Measurements from ENCODE around the gene SKA1. TPM values are rescaled to one million over a fixed set of nuclear protein-coding genes. Genes with fewer than 3 reads are reported as not detected.
"Not testable (repeated sequence)": the region's sequence is repeated elsewhere in the genome, so short reads cannot be mapped to it uniquely, and the experiment has no call there.

The SKA1 gene
- total and polyA plus RNA-seq, 9 donors, result 3.1 to 6.6 (median 4.4) TPM

- Histone ChIP-seq H3K4me1 (ENCODE audit: control insufficient read depth, insufficient read depth, low read length) (no peaks in the 10 kb centered on the region), H3K27ac (ENCODE audit: low read length) (no peak overlapping the region), H3K4me3 (ENCODE audit: low read length) (no peak overlapping the region), H3K27me3 (ENCODE audit: control insufficient read depth, insufficient read depth, low read length) (no peaks in the 10 kb centered on the region), H3K9me3 (replicated peaks; ENCODE audit: control insufficient read depth, low read depth, low read length) (no peaks in the 10 kb centered on the region), H3K36me3 (ENCODE audit: control insufficient read depth, insufficient read depth, low read length) (no peaks in the 10 kb centered on the region)
- no peak for DNase-seq
- 43% methylated on average over 1 of the region's 1 CpG for WGBS (ENCODE audit: insufficient coverage)
Observed at GRCh38 chr18:50427896-50428295, 53.0 kb downstream of the SKA1 start.

- Histone ChIP-seq H3K9me3 (replicated peaks; ENCODE audit: control insufficient read depth, low read depth, low read length) (no peaks in the 10 kb centered on the region), H3K36me3 (ENCODE audit: control insufficient read depth, insufficient read depth, low read length) (no peaks in the 10 kb centered on the region), H3K27ac (ENCODE audit: low read length) (no peak overlapping the region), H3K4me1 (ENCODE audit: control insufficient read depth, insufficient read depth, low read length) (no peaks in the 10 kb centered on the region), H3K4me3 (ENCODE audit: low read length) (no peak overlapping the region), H3K27me3 (ENCODE audit: control insufficient read depth, insufficient read depth, low read length) (no peaks in the 10 kb centered on the region)
- WGBS (ENCODE audit: insufficient coverage), result 40% methylated on average over 1 of the region's 3 CpGs
- DNase-seq, result no peak
Observed at GRCh38 chr18:50428531-50429206, 53.8 kb downstream of the SKA1 start.

- Histone ChIP-seq H3K4me3 (ENCODE audit: low read length) (no peak overlapping the region), H3K27me3 (ENCODE audit: control insufficient read depth, insufficient read depth, low read length) (no peaks in the 10 kb centered on the region), H3K9me3 (replicated peaks; ENCODE audit: control insufficient read depth, low read depth, low read length) (no peaks in the 10 kb centered on the region), H3K36me3 (ENCODE audit: control insufficient read depth, insufficient read depth, low read length) (no peaks in the 10 kb centered on the region), H3K4me1 (ENCODE audit: control insufficient read depth, insufficient read depth, low read length) (no peaks in the 10 kb centered on the region), H3K27ac (ENCODE audit: low read length) (no peak overlapping the region)
- DNase-seq, result peak; percentile 33
- WGBS (ENCODE audit: insufficient coverage), result no CpG with 5 or more reads among the region's 5 CpGs
Observed at GRCh38 chr18:50429207-50429948, 54.5 kb downstream of the SKA1 start.

GRCh38 chr18:50432915-50433314, 58.1 kb downstream of the SKA1 start:
- no peak overlapping the region for H3K4me3 ChIP-seq (ENCODE audit: low read length)
- H3K27ac ChIP-seq (ENCODE audit: low read length), result no peak overlapping the region
- DNase-seq, result no peak
- no peaks in the 10 kb centered on the region for H3K36me3 ChIP-seq (ENCODE audit: control insufficient read depth, insufficient read depth, low read length)
- no peaks in the 10 kb centered on the region for H3K9me3 ChIP-seq (replicated peaks; ENCODE audit: control insufficient read depth, low read depth, low read length)
- no peaks in the 10 kb centered on the region for H3K4me1 ChIP-seq (ENCODE audit: control insufficient read depth, insufficient read depth, low read length)
- 80% methylated on average over 1 of the region's 3 CpGs for WGBS (ENCODE audit: insufficient coverage)
- no peaks in the 10 kb centered on the region for H3K27me3 ChIP-seq (ENCODE audit: control insufficient read depth, insufficient read depth, low read length)

GRCh38 chr18:50436742-50437141, 61.9 kb downstream of the SKA1 start:
- WGBS (ENCODE audit: insufficient coverage), result no CpG with 5 or more reads among the region's 1 CpG
- H3K36me3 ChIP-seq (ENCODE audit: control insufficient read depth, insufficient read depth, low read length); H3K27me3 ChIP-seq (ENCODE audit: control insufficient read depth, insufficient read depth, low read length); H3K4me1 ChIP-seq (ENCODE audit: control insufficient read depth, insufficient read depth, low read length); H3K4me3 ChIP-seq (ENCODE audit: low read length); DNase-seq; H3K9me3 ChIP-seq (replicated peaks; ENCODE audit: control insufficient read depth, low read depth, low read length); H3K27ac ChIP-seq (ENCODE audit: low read length): not testable (repeated sequence)

GRCh38 chr18:50439460-50440015, 64.7 kb downstream of the SKA1 start:
- no peak for DNase-seq
- H3K36me3 ChIP-seq (ENCODE audit: control insufficient read depth, insufficient read depth, low read length), result no peaks in the 10 kb centered on the region
- no peaks in the 10 kb centered on the region for H3K27me3 ChIP-seq (ENCODE audit: control insufficient read depth, insufficient read depth, low read length)
- 59% methylated on average over 2 of the region's 2 CpGs for WGBS (ENCODE audit: insufficient coverage)
- H3K27ac ChIP-seq (ENCODE audit: low read length), result no peak overlapping the region
- H3K9me3 ChIP-seq (replicated peaks; ENCODE audit: control insufficient read depth, low read depth, low read length), result no peaks in the 10 kb centered on the region
- no peak overlapping the region for H3K4me3 ChIP-seq (ENCODE audit: low read length)
- no peaks in the 10 kb centered on the region for H3K4me1 ChIP-seq (ENCODE audit: control insufficient read depth, insufficient read depth, low read length)

- WGBS (ENCODE audit: insufficient coverage), result no CpG with 5 or more reads among the region's 4 CpGs
Observed at GRCh38 chr18:50441016-50441415, 66.2 kb downstream of the SKA1 start.

GRCh38 chr18:50441501-50441900, 66.7 kb downstream of the SKA1 start:
- Histone ChIP-seq H3K4me1 (ENCODE audit: control insufficient read depth, insufficient read depth, low read length) (no peaks in the 10 kb centered on the region), H3K36me3 (ENCODE audit: control insufficient read depth, insufficient read depth, low read length) (no peaks in the 10 kb centered on the region), H3K9me3 (replicated peaks; ENCODE audit: control insufficient read depth, low read depth, low read length) (no peaks in the 10 kb centered on the region), H3K4me3 (ENCODE audit: low read length) (no peak overlapping the region), H3K27me3 (ENCODE audit: control insufficient read depth, insufficient read depth, low read length) (no peaks in the 10 kb centered on the region), H3K27ac (ENCODE audit: low read length) (no peak overlapping the region)
- WGBS (ENCODE audit: insufficient coverage), result no CpG with 5 or more reads among the region's 1 CpG
- peak; percentile 5 for DNase-seq

More at GRCh38 chr18:50441016-50441415, 66.2 kb downstream of the SKA1 start:
- Histone ChIP-seq H3K27me3 (ENCODE audit: control insufficient read depth, insufficient read depth, low read length) (no peaks in the 10 kb centered on the region), H3K27ac (ENCODE audit: low read length) (no peak overlapping the region), H3K9me3 (replicated peaks; ENCODE audit: control insufficient read depth, low read depth, low read length) (no peaks in the 10 kb centered on the region), H3K4me1 (ENCODE audit: control insufficient read depth, insufficient read depth, low read length) (no peaks in the 10 kb centered on the region), H3K4me3 (ENCODE audit: low read length) (no peak overlapping the region), H3K36me3 (ENCODE audit: control insufficient read depth, insufficient read depth, low read length) (no peaks in the 10 kb centered on the region)
- no peak for DNase-seq

All from muscle of leg (tissue), 11 donors.